Right lobe of liver (tissue), 6 donors: Measurements from ENCODE around the gene TRAF4. TPM values are rescaled to one million over a fixed set of nuclear protein-coding genes. Genes with fewer than 3 reads are reported as not detected.

Experiments
- ATAC-seq, 4 donors: fragments of 200-7000 bp; cut with Tn5 transposase; one replicate each; pipeline ENCODE4 v1.9.1; 2020; ENCODE audit warnings: mild to moderate bottlenecking in 4 of 4, moderate library complexity in 4 of 4
- DNase-seq, 3 donors: peaks; one replicate each; pipeline ENCODE4 v3.0.0-alpha.2; 2020
- H3K27ac ChIP-seq, 3 donors: fragments of 200-600 bp; one replicate each; pipeline ENCODE4 v1.8.0; 2022
- H3K27me3 ChIP-seq, 2 donors: fragments of 200-600 bp; one replicate each; pipeline ENCODE4 v1.8.0; 2022
- H3K36me3 ChIP-seq, 4 donors: fragments of 200-600 bp; sonication (generic) in 1 of 4; one replicate each; pipeline versions ENCODE4 v1.5.1 to v1.8.0; 2017 to 2022; ENCODE audit warnings: control low read depth in 1 of 4
- H3K4me1 ChIP-seq, 4 donors: fragments of 200-600 bp; sonication (generic) in 1 of 4; one replicate each; pipeline versions ENCODE4 v1.5.1 to v1.8.0; 2017 to 2022; ENCODE audit warnings: control low read depth in 1 of 4
- H3K4me3 ChIP-seq, 3 donors: fragments of 200-600 bp; one replicate each; pipeline ENCODE4 v1.8.0; 2022
- H3K9me3 ChIP-seq, 4 donors: fragments of 200-600 bp; sonication (generic) in 1 of 4; one replicate each; pipeline versions ENCODE4 v1.5.1 to v1.8.0; 2017 to 2022; ENCODE audit warnings: control low read depth in 1 of 4
- CTCF ChIP-seq, 4 donors: fragments of 200-600 bp in 3 of 4; fragments of 450-650 bp in 1 of 4; IDR thresholded peaks; one replicate each; pipeline versions ENCODE4 v1.5.1 to v1.8.0; 2016 to 2022; ENCODE audit warnings: antibody characterized with exemption in 4 of 4, mild to moderate bottlenecking in 2 of 4
- POLR2A ChIP-seq: fragments of 450-650 bp; IDR thresholded peaks from one replicate; pipeline ENCODE4 v1.6.1; 2017; ENCODE audit warnings: antibody characterized with exemption, mild to moderate bottlenecking
- WGBS: methylation state at CpG from one replicate; pipeline ENCODE4 v1.1.6; 2018; ENCODE audit warnings: low coverage, low lambda C conversion rate; ENCODE audit not compliant: insufficient coverage; ENCODE audit errors: missing lambda C conversion rate; 5-methylcytosine and 5-hydroxymethylcytosine counted together
- intact Hi-C, 2 donors: fragments of 100-400 bp; cut with DNase I; formaldehyde crosslinking; loops; one replicate each; pipeline versions ENCODE4 v1.11.2 to v1.14.1; 2022
- long read RNA-seq: library from polyadenylated mRNA; unstranded; transcript quantifications from one replicate; pipeline ENCODE4 v2.0.0, GENCODE V29; 2019
- total RNA-seq, 6 experiments: library from RNA; depleted of rRNA in 2 of 6; stranded (reverse); fragments of >200 nt in 2 of 6; fragmentation: NEBNext Ultra II Directional in 3 of 6; extraction: Animal tissue kit (Norgen Biotek cat#: 25700) in 3 of 6; gene quantifications; one replicate each; pipeline versions ENCODE4 v1.1.0 to v1.2.4, GENCODE V29; 2016 to 2023
- donor health status: DM: no; HTN: yes; CAD: no.
- donor health status: DM: no; HTN: no; CAD: no.
- donor health status: DM: no; HTN: no; CAD: no.
- donor health status: DM: no; HTN: yes; CAD: no.
- donor health status: DM: no; HTN: yes; CAD: no.

The TRAF4 gene, protein sequence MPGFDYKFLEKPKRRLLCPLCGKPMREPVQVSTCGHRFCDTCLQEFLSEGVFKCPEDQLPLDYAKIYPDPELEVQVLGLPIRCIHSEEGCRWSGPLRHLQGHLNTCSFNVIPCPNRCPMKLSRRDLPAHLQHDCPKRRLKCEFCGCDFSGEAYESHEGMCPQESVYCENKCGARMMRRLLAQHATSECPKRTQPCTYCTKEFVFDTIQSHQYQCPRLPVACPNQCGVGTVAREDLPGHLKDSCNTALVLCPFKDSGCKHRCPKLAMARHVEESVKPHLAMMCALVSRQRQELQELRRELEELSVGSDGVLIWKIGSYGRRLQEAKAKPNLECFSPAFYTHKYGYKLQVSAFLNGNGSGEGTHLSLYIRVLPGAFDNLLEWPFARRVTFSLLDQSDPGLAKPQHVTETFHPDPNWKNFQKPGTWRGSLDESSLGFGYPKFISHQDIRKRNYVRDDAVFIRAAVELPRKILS
- total RNA-seq = 10 to 100 TPM; 26.4 to 55.2 (median 42.3) TPM
- long read RNA-seq = 0 reads

GRCh38 chr17:28743243-28744103 lies at the start of gene TRAF4:
TRAF4 (plus strand) TSS chr17:28744011; CDS start chr17:28744113, 102 bp downstream.
- TF ChIP-seq CTCF (IDR thresholded peaks at IDR 0.05) (peak in 3 of 4 donors; percentile 7 to 37 (median 27)), POLR2A (peak; percentile 99)
- Histone ChIP-seq H3K9me3 (no peaks in the 10 kb centered on the region), H3K36me3 (peaks cover 5 to 15% (median 8%) of the 10 kb centered on the region in 4 donors), H3K27me3 (no peaks in the 10 kb centered on the region), H3K27ac (peak within 1 kb of the TSS; percentile 96 to 98 (median 97)), H3K4me3 (peak within 1 kb of the TSS; percentile 87 to 91 (median 89)), H3K4me1 (peaks cover 0 to 29% (median 13%) of the 10 kb centered on the region in 4 donors)
- intact Hi-C loops = no loop called here
- ATAC-seq (peak; percentile 68 to 84 (median 78)), DNase-seq (peak; percentile 82 to 87 (median 83))
- WGBS = 0% methylated on average over 8 of the region's 70 CpGs

DNA sequence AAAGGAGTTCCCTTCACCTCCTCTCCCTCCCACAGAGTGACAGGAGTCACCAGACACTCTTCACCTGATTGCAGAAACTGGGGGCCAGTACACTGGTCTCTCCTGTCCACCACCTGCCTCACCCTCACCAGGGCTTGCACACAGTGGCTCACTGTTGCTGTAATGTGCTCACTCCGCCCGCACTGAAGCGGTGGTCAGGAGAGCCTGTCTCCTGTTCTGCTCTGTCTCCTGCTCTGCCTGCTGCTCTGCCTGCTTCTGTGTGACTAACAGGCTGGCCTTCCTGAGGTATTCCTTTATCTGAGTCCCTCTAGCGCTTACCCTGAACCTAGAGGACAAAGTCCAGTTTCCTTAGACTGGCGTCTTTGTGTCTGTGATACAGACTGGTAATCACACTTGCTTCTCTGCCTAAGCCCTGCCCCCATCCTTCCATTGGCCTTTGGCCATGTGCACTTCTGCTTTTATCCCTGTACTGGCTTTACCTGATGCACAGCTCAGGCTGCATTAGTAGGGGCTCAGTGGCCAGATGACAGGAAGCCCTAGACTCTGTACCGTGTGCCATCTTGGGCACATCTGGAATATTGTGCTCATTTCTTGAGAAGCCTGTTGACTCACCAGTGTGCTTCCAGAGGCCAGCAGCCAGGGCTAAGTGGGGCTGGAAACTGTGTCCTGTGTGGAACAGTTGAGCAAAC lies 45.4 kb upstream of the TRAF4 start:
- peaks cover 0 to 26% (median 8%) of the 10 kb centered on the region in 4 donors for H3K4me1 ChIP-seq
- peak; percentile 55 to 82 (median 77) for DNase-seq
- H3K4me3 ChIP-seq = no peak overlapping the region
- H3K27me3 ChIP-seq = no peaks in the 10 kb centered on the region
- H3K36me3 ChIP-seq = peaks cover 6 to 96% (median 52%) of the 10 kb centered on the region in 4 donors
- H3K27ac ChIP-seq = peak overlapping the region in 2 of 3 donors; percentile 2 to 59
- 43% methylated on average over 3 of the region's 6 CpGs for WGBS
- ATAC-seq = peak; percentile 86 to 91 (median 88)
- peak; percentile 33 for TF ChIP-seq POLR2A
- no peak for TF ChIP-seq CTCF (IDR thresholded peaks at IDR 0.05)
- no peaks in the 10 kb centered on the region for H3K9me3 ChIP-seq
- intact Hi-C loops = no loop called here

DNA sequence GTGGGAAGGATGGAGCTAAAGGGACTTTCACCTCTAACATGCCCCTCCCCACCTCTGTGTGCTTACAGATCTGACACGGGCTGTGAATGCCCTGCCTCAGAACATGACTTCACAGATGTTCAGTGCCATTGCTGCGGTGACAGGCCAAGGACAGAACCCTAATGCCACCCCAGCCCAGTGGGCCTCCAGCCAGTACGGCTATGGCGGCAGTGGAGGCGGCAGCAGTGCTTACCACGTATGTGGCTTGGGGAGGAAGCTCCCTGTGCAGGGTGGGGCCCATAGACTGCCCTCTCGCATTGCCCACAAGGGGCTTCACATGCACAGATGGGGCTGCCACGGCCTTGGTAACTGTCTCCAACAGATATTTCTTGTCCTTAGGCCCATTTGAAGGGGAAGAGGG lies 43.5 kb upstream of the TRAF4 start:
- ATAC-seq (no peak), DNase-seq (no peak)
- intact Hi-C loops = no loop called here

More for the DNA sequence above, 43.5 kb upstream of the TRAF4 start:
- Histone ChIP-seq H3K4me1 (peaks cover 0 to 26% (median 8%) of the 10 kb centered on the region in 4 donors), H3K27me3 (no peaks in the 10 kb centered on the region), H3K36me3 (peaks cover 6 to 82% (median 44%) of the 10 kb centered on the region in 4 donors), H3K4me3 (no peak overlapping the region), H3K27ac (no peak overlapping the region), H3K9me3 (no peaks in the 10 kb centered on the region)
- no peak for TF ChIP-seq CTCF (IDR thresholded peaks at IDR 0.05)
- TF ChIP-seq POLR2A = no peak
- no CpG with 5 or more reads among the region's 8 CpGs for WGBS
